ENCODE results near the gene C6orf47.

- no peak for TF ChIP-seq CTCF (IDR thresholded peaks at IDR 0.05; ENCODE audit: low read length)
- TF ChIP-seq EZH2phosphoT487 (IDR thresholded peaks at IDR 0.05; ENCODE audit: low read length), result no peak
Measured at GRCh38 chr6:31640612-31641011, 20.0 kb downstream of the C6orf47 start.

Data from MM.1S (cell line).